Erythroblast (primary cell): ENCODE measurements around the gene ZNF687.

Source experiments
- GATA1 ChIP-seq: IDR thresholded peaks from 2 replicates; pipeline ENCODE4 v1.6.1; 2011; ENCODE audit warnings: low read depth, mild to moderate bottlenecking, control low read depth, low read length, moderate library complexity
- POLR2A ChIP-seq: IDR thresholded peaks from 2 replicates; pipeline ENCODE4 v1.6.1; 2011; ENCODE audit warnings: mild to moderate bottlenecking, low read length

- TF ChIP-seq POLR2A (no peak), GATA1 (no peak)
Observed at GRCh38 chr1:151277249-151277648, 4.8 kb upstream of the ZNF687 start.
